Measurements from ENCODE around the gene PHLDA2. TPM values are rescaled to one million over a fixed set of nuclear protein-coding genes. Genes with fewer than 3 reads are reported as not detected.

Gene PHLDA2
- total RNA-seq, 4 donors from 2014 or later = 7.0 to 26.4 (median 18.2) TPM

DNA sequence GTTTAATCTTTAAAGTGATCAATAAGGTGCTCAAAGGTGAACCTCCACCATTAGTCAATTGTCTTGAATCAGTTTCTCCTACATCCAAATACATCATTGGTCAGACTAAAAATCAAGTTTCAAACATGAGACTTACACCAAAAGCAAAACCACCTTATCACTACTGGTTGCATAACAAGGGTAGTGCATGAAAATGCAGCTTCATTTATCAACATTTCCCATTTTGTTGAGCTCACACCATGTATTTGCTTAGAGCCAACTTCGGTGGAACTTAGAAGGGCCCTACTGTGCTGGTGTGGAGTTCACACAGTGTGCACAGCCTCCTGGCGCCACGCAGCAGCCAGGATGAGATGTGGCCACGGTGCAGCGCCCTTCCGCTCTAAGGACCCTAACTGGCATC lies 23.1 kb upstream of the PHLDA2 start:
- DNase-seq (ENCODE audit: low spot score in 2 of 2) = no peak
- TF ChIP-seq, protein P1, sequence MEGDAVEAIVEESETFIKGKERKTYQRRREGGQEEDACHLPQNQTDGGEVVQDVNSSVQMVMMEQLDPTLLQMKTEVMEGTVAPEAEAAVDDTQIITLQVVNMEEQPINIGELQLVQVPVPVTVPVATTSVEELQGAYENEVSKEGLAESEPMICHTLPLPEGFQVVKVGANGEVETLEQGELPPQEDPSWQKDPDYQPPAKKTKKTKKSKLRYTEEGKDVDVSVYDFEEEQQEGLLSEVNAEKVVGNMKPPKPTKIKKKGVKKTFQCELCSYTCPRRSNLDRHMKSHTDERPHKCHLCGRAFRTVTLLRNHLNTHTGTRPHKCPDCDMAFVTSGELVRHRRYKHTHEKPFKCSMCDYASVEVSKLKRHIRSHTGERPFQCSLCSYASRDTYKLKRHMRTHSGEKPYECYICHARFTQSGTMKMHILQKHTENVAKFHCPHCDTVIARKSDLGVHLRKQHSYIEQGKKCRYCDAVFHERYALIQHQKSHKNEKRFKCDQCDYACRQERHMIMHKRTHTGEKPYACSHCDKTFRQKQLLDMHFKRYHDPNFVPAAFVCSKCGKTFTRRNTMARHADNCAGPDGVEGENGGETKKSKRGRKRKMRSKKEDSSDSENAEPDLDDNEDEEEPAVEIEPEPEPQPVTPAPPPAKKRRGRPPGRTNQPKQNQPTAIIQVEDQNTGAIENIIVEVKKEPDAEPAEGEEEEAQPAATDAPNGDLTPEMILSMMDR (IDR thresholded peaks at IDR 0.05) = no peak
- TF ChIP-seq POLR2A (IDR thresholded peaks at IDR 0.05) = no peak
- TF ChIP-seq EP300 (IDR thresholded peaks at IDR 0.05) = no peak
- TF ChIP-seq POLR2AphosphoS5 (IDR thresholded peaks at IDR 0.05) = no peak
- Histone ChIP-seq H3K36me3 (peaks cover 91% of the 10 kb centered on the region), H3K27me3 (no peaks in the 10 kb centered on the region), H3K4me3 (no peak overlapping the region), H3K9me3 (no peaks in the 10 kb centered on the region), H3K27ac (no peak overlapping the region), H3K4me1 (no peaks in the 10 kb centered on the region)
- 70% methylated on average over 6 of the region's 6 CpGs for WGBS

DNA sequence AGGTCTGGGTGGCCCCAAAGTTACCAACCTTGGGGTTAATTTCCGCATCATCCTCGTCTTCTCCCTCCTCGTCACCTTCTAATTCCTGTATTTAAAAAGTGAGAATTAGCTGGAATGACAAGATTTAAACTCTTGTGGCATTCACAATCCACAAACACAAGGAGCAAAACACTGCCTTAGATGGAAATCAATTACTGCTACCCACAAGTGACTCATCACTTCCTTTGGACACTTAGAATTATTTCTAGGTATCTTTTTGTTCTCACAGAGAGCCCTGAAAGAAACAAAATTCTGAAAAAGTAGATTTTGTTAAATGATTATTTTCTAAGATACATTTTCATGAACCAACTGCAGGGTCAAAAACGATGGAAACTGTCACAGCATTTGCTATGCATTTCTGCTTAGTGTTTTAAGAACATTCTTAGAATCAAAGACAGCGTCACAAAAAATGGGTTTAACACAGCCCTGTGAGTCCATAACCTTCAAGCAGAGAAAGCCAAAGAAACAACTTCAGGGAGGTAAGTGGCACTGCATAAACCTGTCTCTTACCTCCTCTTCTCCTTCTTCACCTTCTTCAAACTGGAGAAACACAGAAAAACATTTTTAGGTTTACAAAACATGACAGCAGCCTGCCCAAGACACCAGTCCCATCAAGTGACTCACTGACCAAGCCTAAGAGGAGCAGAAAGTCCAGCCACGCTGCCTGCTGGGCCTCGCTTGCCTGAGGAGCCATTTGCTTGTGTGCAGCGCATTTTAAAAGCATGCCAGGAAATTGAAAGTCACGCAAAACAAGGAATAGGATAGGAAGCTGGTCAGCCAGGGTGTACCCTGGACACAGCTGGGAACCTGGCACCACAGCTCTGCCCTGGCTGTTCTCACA lies 22.3 kb upstream of the PHLDA2 start:
- 80% methylated on average over 9 of the region's 9 CpGs for WGBS
- H3K27ac ChIP-seq = no peak overlapping the region
- TF ChIP-seq POLR2A (IDR thresholded peaks at IDR 0.05) (no peak), POLR2AphosphoS5 (IDR thresholded peaks at IDR 0.05) (no peak), EP300 (IDR thresholded peaks at IDR 0.05) (no peak)
- TF ChIP-seq, protein P1 (IDR thresholded peaks at IDR 0.05) = no peak
- peaks cover 93% of the 10 kb centered on the region for H3K36me3 ChIP-seq
- DNase-seq (ENCODE audit: low spot score in 2 of 2) = no peak
- no peak overlapping the region for H3K4me3 ChIP-seq
- no peaks in the 10 kb centered on the region for H3K27me3 ChIP-seq
- H3K9me3 ChIP-seq = no peaks in the 10 kb centered on the region
- no peaks in the 10 kb centered on the region for H3K4me1 ChIP-seq

DNA sequence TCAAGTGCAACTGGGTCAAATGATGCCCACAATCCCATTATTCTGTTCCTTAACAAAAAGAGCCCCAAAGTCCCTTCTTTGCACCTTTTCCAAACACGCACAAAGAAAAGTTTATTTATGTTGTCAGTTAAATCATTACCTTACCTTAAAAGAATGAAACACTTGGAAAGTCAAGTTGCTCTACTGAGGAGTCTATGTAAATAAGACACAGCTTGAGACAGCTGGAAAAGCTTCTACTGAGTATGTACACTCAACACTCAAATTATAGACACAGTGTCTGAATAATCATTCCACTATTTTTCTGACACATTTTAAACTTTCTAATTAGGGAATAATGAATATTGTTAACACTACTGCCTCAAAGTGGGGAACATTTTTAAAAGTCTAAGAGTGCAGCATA lies 21.6 kb upstream of the PHLDA2 start:
- no peak overlapping the region for H3K27ac ChIP-seq

DNA sequence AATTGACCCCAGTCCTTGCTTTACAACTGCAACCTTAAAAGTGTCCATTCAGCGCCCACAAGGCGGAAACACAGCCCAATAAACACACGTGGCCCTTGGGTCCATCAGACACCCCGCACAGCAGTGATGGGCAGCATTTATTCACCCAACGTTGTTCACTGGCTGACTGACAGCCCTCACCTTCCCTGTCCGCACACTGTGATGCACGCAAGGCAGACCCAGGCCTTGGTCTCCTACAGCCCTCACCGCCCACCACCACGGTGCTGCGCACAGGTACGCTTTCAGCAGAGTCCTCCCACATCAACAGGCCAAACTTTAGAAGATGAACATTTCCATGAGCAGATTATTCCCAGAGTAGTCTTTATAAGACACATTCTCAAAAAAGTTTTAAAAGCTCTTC lies 20.7 kb upstream of the PHLDA2 start:
- no peak overlapping the region for H3K27ac ChIP-seq
- H3K27me3 ChIP-seq = no peaks in the 10 kb centered on the region
- no peak overlapping the region for H3K4me3 ChIP-seq
- H3K4me1 ChIP-seq = peaks cover 13% of the 10 kb centered on the region
- 91% methylated on average over 11 of the region's 11 CpGs for WGBS
- DNase-seq (ENCODE audit: low spot score in 2 of 2) = no peak
- TF ChIP-seq EP300 (IDR thresholded peaks at IDR 0.05) (no peak), POLR2AphosphoS5 (IDR thresholded peaks at IDR 0.05) (no peak), POLR2A (IDR thresholded peaks at IDR 0.05) (no peak)
- TF ChIP-seq, protein P1 (IDR thresholded peaks at IDR 0.05) = no peak
- no peaks in the 10 kb centered on the region for H3K9me3 ChIP-seq
- peaks cover 77% of the 10 kb centered on the region for H3K36me3 ChIP-seq

More for the DNA sequence above, 21.6 kb upstream of the PHLDA2 start:
- H3K4me1 ChIP-seq = peaks cover 4% of the 10 kb centered on the region
- H3K4me3 ChIP-seq = no peak overlapping the region
- WGBS = 93% methylated on average over 1 of the region's 1 CpG
- H3K9me3 ChIP-seq = no peaks in the 10 kb centered on the region
- no peaks in the 10 kb centered on the region for H3K27me3 ChIP-seq
- TF ChIP-seq, protein P1 (IDR thresholded peaks at IDR 0.05) = no peak
- TF ChIP-seq POLR2AphosphoS5 (IDR thresholded peaks at IDR 0.05) = no peak
- TF ChIP-seq POLR2A (IDR thresholded peaks at IDR 0.05) = no peak
- TF ChIP-seq EP300 (IDR thresholded peaks at IDR 0.05) = no peak
- no peak for DNase-seq (ENCODE audit: low spot score in 2 of 2)
- peaks cover 86% of the 10 kb centered on the region for H3K36me3 ChIP-seq

DNA sequence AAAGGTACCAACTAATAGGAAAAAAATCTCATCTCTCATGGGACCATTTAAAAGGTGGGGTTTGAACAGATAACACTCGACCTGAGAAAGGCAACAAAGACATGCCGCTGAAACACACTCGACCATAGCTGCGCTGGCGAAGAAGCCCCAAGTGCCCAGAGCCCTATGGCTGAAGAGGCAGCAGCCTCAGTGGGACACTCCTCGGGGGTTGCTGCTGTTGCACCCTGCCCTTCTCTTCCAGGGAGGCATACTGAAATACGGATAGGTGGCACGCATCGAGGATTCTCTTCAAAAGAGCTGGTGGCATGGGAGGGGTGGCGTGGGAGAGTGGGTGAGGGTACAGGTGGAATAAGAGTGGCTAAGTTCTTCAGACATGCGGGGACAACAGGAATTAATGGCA lies 18.5 kb upstream of the PHLDA2 start:
- no peak for DNase-seq (ENCODE audit: low spot score in 2 of 2)
- Histone ChIP-seq H3K36me3 (peaks cover 68% of the 10 kb centered on the region), H3K4me1 (peaks cover 32% of the 10 kb centered on the region), H3K9me3 (no peaks in the 10 kb centered on the region), H3K27me3 (no peaks in the 10 kb centered on the region), H3K27ac (no peak overlapping the region), H3K4me3 (no peak overlapping the region)
- 89% methylated on average over 11 of the region's 11 CpGs for WGBS
- TF ChIP-seq POLR2A (IDR thresholded peaks at IDR 0.05) = no peak
- TF ChIP-seq POLR2AphosphoS5 (IDR thresholded peaks at IDR 0.05) = no peak
- TF ChIP-seq EP300 (IDR thresholded peaks at IDR 0.05) = no peak
- TF ChIP-seq, protein P1 (IDR thresholded peaks at IDR 0.05) = no peak

Measured in suprapubic skin (tissue), 4 donors.